Astrocyte of the spinal cord (primary cell): Measurements from ENCODE around the gene TTF2.

Experiments used
- DNase-seq: peaks from one replicate; pipeline ENCODE4 v3.0.0; 2011; ENCODE audit warnings: low read depth, low spot score
- H3K4me3 ChIP-seq: 2 replicates; pipeline ENCODE4 v1.5.1; 2011; ENCODE audit warnings: low read depth, mild to moderate bottlenecking, low read length, moderate library complexity
- in situ Hi-C: cut with HindIII; loops from 2 replicates; pipeline ENCODE4 v1.10.0; 2017; ENCODE audit warnings: low sequenced_read_pairs
- TF ChIP-seq, protein P1 (sequence below): IDR thresholded peaks from 2 replicates; pipeline ENCODE4 v1.5.1; 2012; ENCODE audit warnings: low read depth, mild to moderate bottlenecking, low read length, inconsistent platforms

The TTF2 gene

DNA sequence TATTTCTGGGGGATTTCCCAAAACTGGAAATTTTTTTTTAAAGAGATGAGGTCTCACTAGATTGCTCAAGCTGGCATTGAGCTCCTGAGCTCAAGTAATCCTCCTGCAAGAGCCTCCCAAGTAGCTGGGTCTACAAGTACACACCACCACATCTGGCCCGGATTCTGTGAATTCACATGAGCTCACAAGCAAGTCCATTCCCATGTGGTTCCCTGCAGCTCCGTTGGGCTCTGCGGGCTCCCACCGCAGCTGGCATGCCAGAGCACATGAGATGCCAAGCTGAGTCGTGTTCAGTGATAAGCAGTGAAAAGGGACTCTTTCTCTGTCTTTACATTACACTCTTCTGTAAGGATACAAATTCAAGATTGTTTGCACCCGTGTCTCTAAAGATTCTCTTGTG lies 21.9 kb upstream of the TTF2 start:
- H3K4me3 ChIP-seq, result no peak overlapping the region
- in situ Hi-C loops, result no loop called here
- DNase-seq, result no peak
- TF ChIP-seq, protein P1, sequence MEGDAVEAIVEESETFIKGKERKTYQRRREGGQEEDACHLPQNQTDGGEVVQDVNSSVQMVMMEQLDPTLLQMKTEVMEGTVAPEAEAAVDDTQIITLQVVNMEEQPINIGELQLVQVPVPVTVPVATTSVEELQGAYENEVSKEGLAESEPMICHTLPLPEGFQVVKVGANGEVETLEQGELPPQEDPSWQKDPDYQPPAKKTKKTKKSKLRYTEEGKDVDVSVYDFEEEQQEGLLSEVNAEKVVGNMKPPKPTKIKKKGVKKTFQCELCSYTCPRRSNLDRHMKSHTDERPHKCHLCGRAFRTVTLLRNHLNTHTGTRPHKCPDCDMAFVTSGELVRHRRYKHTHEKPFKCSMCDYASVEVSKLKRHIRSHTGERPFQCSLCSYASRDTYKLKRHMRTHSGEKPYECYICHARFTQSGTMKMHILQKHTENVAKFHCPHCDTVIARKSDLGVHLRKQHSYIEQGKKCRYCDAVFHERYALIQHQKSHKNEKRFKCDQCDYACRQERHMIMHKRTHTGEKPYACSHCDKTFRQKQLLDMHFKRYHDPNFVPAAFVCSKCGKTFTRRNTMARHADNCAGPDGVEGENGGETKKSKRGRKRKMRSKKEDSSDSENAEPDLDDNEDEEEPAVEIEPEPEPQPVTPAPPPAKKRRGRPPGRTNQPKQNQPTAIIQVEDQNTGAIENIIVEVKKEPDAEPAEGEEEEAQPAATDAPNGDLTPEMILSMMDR, result no peak

- H3K4me3 ChIP-seq, result no peak overlapping the region
- TF ChIP-seq, protein P1, result no peak
- in situ Hi-C loops, result no loop called here
- no peak for DNase-seq
Measured at GRCh38 chr1:117044217-117044616, 15.9 kb upstream of the TTF2 start.

- DNase-seq, result peak; percentile 8
- in situ Hi-C loops, result no loop called here
- H3K4me3 ChIP-seq, result no peak overlapping the region
- TF ChIP-seq, protein P1, result no peak
Measured at GRCh38 chr1:117045644-117046043, 14.5 kb upstream of the TTF2 start.

DNA sequence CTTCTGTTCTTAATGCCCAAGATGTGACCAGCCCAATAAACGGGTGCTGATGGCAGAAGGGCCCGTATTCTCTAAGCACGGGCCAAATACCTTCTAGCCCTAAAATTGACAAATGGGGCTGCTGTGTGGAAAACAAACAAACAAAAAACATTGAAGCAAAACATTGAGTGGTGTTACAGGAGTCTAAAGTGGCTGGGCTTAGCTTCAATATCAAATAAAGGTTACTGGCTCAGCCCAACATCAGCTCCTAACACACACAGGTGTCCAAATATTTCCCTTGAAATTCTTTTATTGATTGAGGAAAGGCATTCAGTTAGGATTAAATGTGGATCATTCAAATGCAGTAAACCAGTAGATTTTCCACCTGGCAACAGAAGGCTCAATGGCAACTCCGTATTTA lies 13.3 kb upstream of the TTF2 start:
- in situ Hi-C loops, result no loop called here
- DNase-seq, result no peak
- TF ChIP-seq, protein P1, result no peak
- H3K4me3 ChIP-seq, result no peak overlapping the region

DNA sequence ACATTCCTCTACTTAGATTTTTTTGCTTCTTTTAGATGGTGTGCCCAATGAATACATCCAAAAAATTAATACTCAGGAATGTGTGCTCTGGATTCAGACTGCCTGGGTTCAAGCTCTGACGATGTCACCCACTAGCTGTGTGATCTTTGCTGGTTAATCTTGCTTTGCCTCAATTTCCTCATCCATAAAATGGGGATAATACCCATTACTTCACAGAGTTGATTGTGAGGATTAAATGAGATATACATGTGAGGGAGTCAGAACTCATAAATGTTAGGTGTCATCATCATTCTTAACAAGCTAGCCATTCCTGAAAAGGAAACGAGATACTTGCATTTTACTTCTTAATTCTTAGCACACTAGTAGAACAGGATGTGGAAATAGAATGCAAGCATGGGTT lies 12.9 kb upstream of the TTF2 start:
- no peak for DNase-seq
- in situ Hi-C loops, result no loop called here
- TF ChIP-seq, protein P1, result no peak
- no peak overlapping the region for H3K4me3 ChIP-seq

- H3K4me3 ChIP-seq, result no peak overlapping the region
- TF ChIP-seq, protein P1, result no peak
- DNase-seq, result no peak
- in situ Hi-C loops, result no loop called here
Measured at GRCh38 chr1:117049857-117050256, 10.3 kb upstream of the TTF2 start.
